HCT116 (cell line): ENCODE data around the gene GARS1. TPM values are rescaled to one million over a fixed set of nuclear protein-coding genes. Genes with fewer than 3 reads are reported as not detected.

Source experiments
- ATAC-seq: fragments of 200-7000 bp; cut with Tn5 transposase; 2 replicates; pipeline ENCODE4 v1.9.1; 2020; ENCODE audit warnings: mild to moderate bottlenecking, moderate library complexity
- BruUV-seq: library from RNA; stranded (reverse); fragments of 400-500 nt; replicated peaks from 2 replicates; lab custom pipeline; 2021; lab: Mats Ljungman, UMichigan
- CTCF ChIA-PET: fragments of 300-600 bp; sonication (Branson Sonifier 250); formaldehyde crosslinking; loops from one replicate; lab custom pipeline; 2021; ENCODE audit warnings: antibody characterized with exemption; lab: Charles Lee
- POLR2A ChIA-PET: fragments of 300-600, 350-600 bp; sonication (Branson Sonifier 250); formaldehyde crosslinking; loops from one replicate; lab custom pipeline; 2021; ENCODE audit warnings: antibody characterized with exemption; lab: Charles Lee
- RAD21 ChIA-PET, 2 experiments: fragments of 300-600 bp; sonication (Branson Sonifier 250); formaldehyde crosslinking; loops; one replicate each; lab custom pipeline; 2023; ENCODE audit warnings: low total read pairs in 2 of 2; ENCODE audit not compliant: uncharacterized antibody in 2 of 2, unreplicated experiment in 2 of 2, low non-redundant PET in 1 of 2; lab: Charles Lee
- DNase-seq: peaks from one replicate; pipeline ENCODE4 v3.0.0-alpha.2; 2010; ENCODE audit warnings: low read depth, low spot score
- H2AFZ ChIP-seq: fragments of 200-600 bp; shearing (Covaris generic), sonication (generic); 2 replicates; pipeline ENCODE4 v1.6.1; 2017; ENCODE audit warnings: low read depth, mixed run types, mixed read lengths, antibody characterized with exemption, low read length; ENCODE audit not compliant: poor library complexity, severe bottlenecking
- H3K27ac ChIP-seq: 2 replicates; pipeline ENCODE4 v1.5.1; 2012; ENCODE audit warnings: low read depth, low read length
- H3K27me3 ChIP-seq: fragments of 200-600 bp; sonication (generic); 2 replicates; pipeline ENCODE4 v1.6.1; 2016; ENCODE audit warnings: mixed run types, low read length, mixed read lengths; ENCODE audit not compliant: insufficient read depth
- H3K36me3 ChIP-seq, 2 experiments: fragments of 200-500 bp in 1 of 2; fragments of 200-600 bp in 1 of 2; sonication (Bioruptor generic) in 1 of 2; sonication (generic) in 1 of 2; 2 replicates each; pipeline versions ENCODE4 v1.5.1 to v1.6.1; 2014 to 2016; ENCODE audit warnings: low read length in 2 of 2, inconsistent platforms in 1 of 2, mixed read lengths in 1 of 2, mixed run types in 1 of 2; ENCODE audit not compliant: insufficient read depth in 2 of 2, control insufficient read depth in 1 of 2
- H3K4me1 ChIP-seq, 2 experiments: fragments of 200-600 bp in 1 of 2; sonication (generic) in 1 of 2; 2 replicates each; pipeline versions ENCODE4 v1.5.1 to v1.6.1; 2012 to 2017; ENCODE audit warnings: low read length in 2 of 2, inconsistent platforms in 1 of 2, mild to moderate bottlenecking in 1 of 2, mixed read lengths in 1 of 2, mixed run types in 1 of 2, moderate library complexity in 1 of 2; ENCODE audit not compliant: insufficient read depth in 2 of 2, control insufficient read depth in 1 of 2
- H3K4me2 ChIP-seq: fragments of 200-600 bp; sonication (generic); 2 replicates; pipeline ENCODE4 v1.6.1; 2017; ENCODE audit warnings: mixed run types, low read length, mixed read lengths
- H3K4me3 ChIP-seq, 2 experiments: fragments of 200-600 bp in 1 of 2; sonication (generic) in 1 of 2; replicated peaks in 1 of 2; 2 replicates each; pipeline ENCODE4 v1.5.1; 2011 to 2016; ENCODE audit warnings: low read length in 2 of 2, control low read depth in 1 of 2, low read depth in 1 of 2, mild to moderate bottlenecking in 1 of 2, mixed read lengths in 1 of 2, mixed run types in 1 of 2
- H3K79me2 ChIP-seq: fragments of 200-600 bp; sonication (generic); 2 replicates; pipeline ENCODE4 v1.6.1; 2017; ENCODE audit warnings: mild to moderate bottlenecking, mixed run types, low read length, moderate library complexity, mixed read lengths; ENCODE audit not compliant: insufficient read depth
- H3K9ac ChIP-seq: fragments of 200-600 bp; sonication (generic); 2 replicates; pipeline ENCODE4 v1.6.1; 2016; ENCODE audit warnings: low read length, mixed read lengths
- H3K9me2 ChIP-seq: fragments of 200-600 bp; sonication (generic), shearing (Covaris generic); 2 replicates; pipeline ENCODE4 v1.6.1; 2017; ENCODE audit warnings: mixed run types, mild to moderate bottlenecking, moderate library complexity; ENCODE audit not compliant: insufficient read depth
- H3K9me3 ChIP-seq, 2 experiments: fragments of 200-500 bp in 1 of 2; fragments of 200-600 bp in 1 of 2; sonication (Bioruptor generic) in 1 of 2; sonication (generic) in 1 of 2; 2 replicates each; pipeline ENCODE4 v1.6.1; 2014 to 2017; ENCODE audit warnings: low read length in 2 of 2, mixed read lengths in 2 of 2, inconsistent platforms in 1 of 2, low read depth in 1 of 2, mild to moderate bottlenecking in 1 of 2, mixed run types in 1 of 2, moderate library complexity in 1 of 2; ENCODE audit not compliant: control insufficient read depth in 1 of 2, insufficient read depth in 1 of 2
- H4K20me1 ChIP-seq: fragments of 200-600 bp; sonication (generic), shearing (Covaris generic); 2 replicates; pipeline ENCODE4 v1.6.1; 2017; ENCODE audit warnings: mixed run types, mild to moderate bottlenecking, moderate library complexity; ENCODE audit not compliant: insufficient read depth
- CBX3 ChIP-seq: IDR thresholded peaks from 2 replicates; pipeline ENCODE4 v1.6.1; 2012; ENCODE audit warnings: low read depth
- CEBPB ChIP-seq: IDR thresholded peaks from 2 replicates; pipeline ENCODE4 v1.6.1; 2012; ENCODE audit warnings: low read depth
- EGR1 ChIP-seq: IDR thresholded peaks from 2 replicates; pipeline ENCODE4 v1.6.1; 2012; ENCODE audit warnings: low read depth
- ELF1 ChIP-seq: IDR thresholded peaks from 2 replicates; pipeline ENCODE4 v1.6.1; 2012; ENCODE audit warnings: low read depth, borderline replicate concordance
- EZH2phosphoT487 ChIP-seq: fragments of 200-600 bp; IDR thresholded peaks from 2 replicates; pipeline ENCODE4 v1.6.1; 2018; ENCODE audit warnings: antibody characterized with exemption, borderline replicate concordance
- FOSL1 ChIP-seq: IDR thresholded peaks from 2 replicates; pipeline ENCODE4 v1.6.1; 2012; ENCODE audit warnings: low read depth
- JUND ChIP-seq: IDR thresholded peaks from 2 replicates; pipeline ENCODE4 v1.6.1; 2012
- POLR2A ChIP-seq: IDR thresholded peaks from 2 replicates; pipeline ENCODE4 v1.7.0; 2011; ENCODE audit warnings: borderline replicate concordance; ENCODE audit not compliant: insufficient read depth, insufficient read length; ENCODE audit errors: extremely low read depth
- POLR2AphosphoS5 ChIP-seq: IDR thresholded peaks from 2 replicates; pipeline ENCODE4 v1.6.1; 2011; ENCODE audit warnings: mild to moderate bottlenecking, low read depth, low read length, moderate library complexity
- REST ChIP-seq: IDR thresholded peaks from 2 replicates; pipeline ENCODE4 v1.6.1; 2012; ENCODE audit warnings: low read depth
- SIN3A ChIP-seq: IDR thresholded peaks from 2 replicates; pipeline ENCODE4 v1.6.1; 2012; ENCODE audit warnings: low read depth
- SP1 ChIP-seq: IDR thresholded peaks from 2 replicates; pipeline ENCODE4 v1.6.1; 2012; ENCODE audit warnings: low read depth
- TCF7L2 ChIP-seq: IDR thresholded peaks from 2 replicates; pipeline ENCODE4 v1.7.0; 2011; ENCODE audit warnings: borderline replicate concordance, inconsistent platforms; ENCODE audit not compliant: insufficient read depth, insufficient read length; ENCODE audit errors: extremely low read depth
- YY1 ChIP-seq: IDR thresholded peaks from 2 replicates; pipeline ENCODE4 v1.6.1; 2011; ENCODE audit warnings: low read length, low read depth, moderate library complexity, mild to moderate bottlenecking; ENCODE audit not compliant: insufficient replicate concordance; ENCODE audit errors: extremely low read depth
- ZFX ChIP-seq: fragments of 450-650 bp; IDR thresholded peaks from 2 replicates; pipeline ENCODE4 v1.6.1; 2017
- intact Hi-C: fragments of 100-400 bp; cut with micrococcal nuclease; formaldehyde crosslinking; loops from 2 replicates; pipeline ENCODE4 v1.10.0; 2022
- total RNA-seq: library from RNA; stranded (reverse); gene quantifications from one replicate; pipeline ENCODE4 v1.2.1, GENCODE V29; 2021; ENCODE audit not compliant: unreplicated experiment
- TF ChIP-seq, protein P1 (sequence below): IDR thresholded peaks from 2 replicates; pipeline ENCODE4 v1.6.1; 2012
- TF ChIP-seq, protein P2 (sequence below): IDR thresholded peaks from 2 replicates; pipeline ENCODE4 v1.6.1; 2011; ENCODE audit warnings: mild to moderate bottlenecking, low read length, moderate library complexity; ENCODE audit not compliant: insufficient replicate concordance; ENCODE audit errors: extremely low read depth
- TF ChIP-seq, protein P3 (sequence below), 3 experiments: fragments of 200-600 bp in 1 of 3; sonication (generic) in 1 of 3; IDR thresholded peaks in 2 of 3; conservative IDR thresholded peaks in 1 of 3; 2 replicates each; pipeline ENCODE4 v1.5.1; 2012 to 2017; ENCODE audit warnings: low read depth in 2 of 3, low read length in 2 of 3, antibody characterized with exemption in 1 of 3, borderline replicate concordance in 1 of 3, control low read depth in 1 of 3, mild to moderate bottlenecking in 1 of 3, mixed read lengths in 1 of 3, mixed run types in 1 of 3, moderate library complexity in 1 of 3; ENCODE audit not compliant: insufficient read depth in 1 of 3
- TF ChIP-seq, protein P4 (sequence below): IDR thresholded peaks from 2 replicates; pipeline ENCODE4 v1.6.1; 2012

The GARS1 gene
- total RNA-seq, 1 experiment from 2014 or later = 329 TPM

- ATAC-seq (no peak), DNase-seq (no peak)
- H3K4me2 ChIP-seq = no peak overlapping the region
- H3K27ac ChIP-seq = no peak overlapping the region
- BruUV-seq = no TSS peak
- H3K9me3 ChIP-seq = no peaks in the 10 kb centered on the region
- H3K9me2 ChIP-seq = no peaks in the 10 kb centered on the region
- H3K4me3 ChIP-seq = no peak overlapping the region
- intact Hi-C loops = no loop called here
- H3K9ac ChIP-seq = no peak overlapping the region
- H3K4me1 ChIP-seq = no peaks in the 10 kb centered on the region
- H3K27me3 ChIP-seq = no peaks in the 10 kb centered on the region
- H2AFZ ChIP-seq = no peak overlapping the region
- ChIA-PET RAD21 (no interaction called here), CTCF (no interaction called here), POLR2A (no interaction called here)
- H3K79me2 ChIP-seq = peaks cover 17% of the 10 kb centered on the region
- TF ChIP-seq, protein P1, sequence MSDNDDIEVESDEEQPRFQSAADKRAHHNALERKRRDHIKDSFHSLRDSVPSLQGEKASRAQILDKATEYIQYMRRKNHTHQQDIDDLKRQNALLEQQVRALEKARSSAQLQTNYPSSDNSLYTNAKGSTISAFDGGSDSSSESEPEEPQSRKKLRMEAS = no peak
- TF ChIP-seq POLR2A (no peak), ELF1 (no peak), POLR2AphosphoS5 (no peak), ZFX (no peak), TCF7L2 (no peak), SP1 (no peak), JUND (no peak), CBX3 (no peak), EZH2phosphoT487 (no peak), CEBPB (no peak), REST (no peak), EGR1 (no peak), FOSL1 (no peak), YY1 (no peak), SIN3A (no peak)
- TF ChIP-seq, protein P2, sequence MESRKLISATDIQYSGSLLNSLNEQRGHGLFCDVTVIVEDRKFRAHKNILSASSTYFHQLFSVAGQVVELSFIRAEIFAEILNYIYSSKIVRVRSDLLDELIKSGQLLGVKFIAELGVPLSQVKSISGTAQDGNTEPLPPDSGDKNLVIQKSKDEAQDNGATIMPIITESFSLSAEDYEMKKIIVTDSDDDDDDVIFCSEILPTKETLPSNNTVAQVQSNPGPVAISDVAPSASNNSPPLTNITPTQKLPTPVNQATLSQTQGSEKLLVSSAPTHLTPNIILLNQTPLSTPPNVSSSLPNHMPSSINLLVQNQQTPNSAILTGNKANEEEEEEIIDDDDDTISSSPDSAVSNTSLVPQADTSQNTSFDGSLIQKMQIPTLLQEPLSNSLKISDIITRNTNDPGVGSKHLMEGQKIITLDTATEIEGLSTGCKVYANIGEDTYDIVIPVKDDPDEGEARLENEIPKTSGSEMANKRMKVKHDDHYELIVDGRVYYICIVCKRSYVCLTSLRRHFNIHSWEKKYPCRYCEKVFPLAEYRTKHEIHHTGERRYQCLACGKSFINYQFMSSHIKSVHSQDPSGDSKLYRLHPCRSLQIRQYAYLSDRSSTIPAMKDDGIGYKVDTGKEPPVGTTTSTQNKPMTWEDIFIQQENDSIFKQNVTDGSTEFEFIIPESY = no peak
- TF ChIP-seq, protein P3, sequence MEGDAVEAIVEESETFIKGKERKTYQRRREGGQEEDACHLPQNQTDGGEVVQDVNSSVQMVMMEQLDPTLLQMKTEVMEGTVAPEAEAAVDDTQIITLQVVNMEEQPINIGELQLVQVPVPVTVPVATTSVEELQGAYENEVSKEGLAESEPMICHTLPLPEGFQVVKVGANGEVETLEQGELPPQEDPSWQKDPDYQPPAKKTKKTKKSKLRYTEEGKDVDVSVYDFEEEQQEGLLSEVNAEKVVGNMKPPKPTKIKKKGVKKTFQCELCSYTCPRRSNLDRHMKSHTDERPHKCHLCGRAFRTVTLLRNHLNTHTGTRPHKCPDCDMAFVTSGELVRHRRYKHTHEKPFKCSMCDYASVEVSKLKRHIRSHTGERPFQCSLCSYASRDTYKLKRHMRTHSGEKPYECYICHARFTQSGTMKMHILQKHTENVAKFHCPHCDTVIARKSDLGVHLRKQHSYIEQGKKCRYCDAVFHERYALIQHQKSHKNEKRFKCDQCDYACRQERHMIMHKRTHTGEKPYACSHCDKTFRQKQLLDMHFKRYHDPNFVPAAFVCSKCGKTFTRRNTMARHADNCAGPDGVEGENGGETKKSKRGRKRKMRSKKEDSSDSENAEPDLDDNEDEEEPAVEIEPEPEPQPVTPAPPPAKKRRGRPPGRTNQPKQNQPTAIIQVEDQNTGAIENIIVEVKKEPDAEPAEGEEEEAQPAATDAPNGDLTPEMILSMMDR (IDR thresholded peaks at IDR 0.05 in 2 of 3, conservative IDR thresholded peaks at IDR 0.05 in 1 of 3; ENCODE audit: borderline replicate concordance in 1 of 3, insufficient read depth in 1 of 3, low read depth in 2 of 3, low read length in 2 of 3) = no peak
- TF ChIP-seq, protein P4, sequence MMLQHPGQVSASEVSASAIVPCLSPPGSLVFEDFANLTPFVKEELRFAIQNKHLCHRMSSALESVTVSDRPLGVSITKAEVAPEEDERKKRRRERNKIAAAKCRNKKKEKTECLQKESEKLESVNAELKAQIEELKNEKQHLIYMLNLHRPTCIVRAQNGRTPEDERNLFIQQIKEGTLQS = no peak
- H3K36me3 ChIP-seq = peaks cover 8 to 9% of the 10 kb centered on the region in 2 experiments; a peak in 3 of 4 replicates
- no peaks in the 10 kb centered on the region for H4K20me1 ChIP-seq
Measured at GRCh38 chr7:30584415-30584814, 10.3 kb upstream of the GARS1 start.
